ENCODE data around the gene UGT1A8.

- TF ChIP-seq, protein P1, sequence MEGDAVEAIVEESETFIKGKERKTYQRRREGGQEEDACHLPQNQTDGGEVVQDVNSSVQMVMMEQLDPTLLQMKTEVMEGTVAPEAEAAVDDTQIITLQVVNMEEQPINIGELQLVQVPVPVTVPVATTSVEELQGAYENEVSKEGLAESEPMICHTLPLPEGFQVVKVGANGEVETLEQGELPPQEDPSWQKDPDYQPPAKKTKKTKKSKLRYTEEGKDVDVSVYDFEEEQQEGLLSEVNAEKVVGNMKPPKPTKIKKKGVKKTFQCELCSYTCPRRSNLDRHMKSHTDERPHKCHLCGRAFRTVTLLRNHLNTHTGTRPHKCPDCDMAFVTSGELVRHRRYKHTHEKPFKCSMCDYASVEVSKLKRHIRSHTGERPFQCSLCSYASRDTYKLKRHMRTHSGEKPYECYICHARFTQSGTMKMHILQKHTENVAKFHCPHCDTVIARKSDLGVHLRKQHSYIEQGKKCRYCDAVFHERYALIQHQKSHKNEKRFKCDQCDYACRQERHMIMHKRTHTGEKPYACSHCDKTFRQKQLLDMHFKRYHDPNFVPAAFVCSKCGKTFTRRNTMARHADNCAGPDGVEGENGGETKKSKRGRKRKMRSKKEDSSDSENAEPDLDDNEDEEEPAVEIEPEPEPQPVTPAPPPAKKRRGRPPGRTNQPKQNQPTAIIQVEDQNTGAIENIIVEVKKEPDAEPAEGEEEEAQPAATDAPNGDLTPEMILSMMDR (IDR thresholded peaks at IDR 0.05) = no peak
- no peak for TF ChIP-seq POLR2A (IDR thresholded peaks at IDR 0.05)
Observed at GRCh38 chr2:233791151-233791882, 173.9 kb downstream of the UGT1A8 start.

Measured in heart left ventricle (tissue), 13 donors.